IgD-negative memory B cell (primary cell): ENCODE data around the gene NFXL1. TPM values are rescaled to one million over a fixed set of nuclear protein-coding genes. Genes with fewer than 3 reads are reported as not detected.

Source experiments
- H3K27ac Mint-ChIP-seq, 3 donors: one replicate each; pipeline ENCODE4 v1.8.0; 2020 to 2022; ENCODE audit warnings: mild to moderate bottlenecking in 3 of 3, mixed read lengths in 3 of 3, moderate library complexity in 1 of 3
- H3K27me3 Mint-ChIP-seq: one replicate; pipeline ENCODE4 v1.8.0; 2021; ENCODE audit warnings: mixed read lengths
- H3K36me3 Mint-ChIP-seq: one replicate; pipeline ENCODE4 v1.8.0; 2020; ENCODE audit warnings: mild to moderate bottlenecking, mixed read lengths
- H3K4me1 Mint-ChIP-seq, 3 donors: one replicate each; pipeline ENCODE4 v1.8.0; 2020 to 2022; ENCODE audit warnings: mixed read lengths in 3 of 3, mild to moderate bottlenecking in 1 of 3
- H3K4me3 Mint-ChIP-seq, 4 donors: one replicate each; pipeline ENCODE4 v1.8.0; 2020 to 2022; ENCODE audit warnings: mild to moderate bottlenecking in 4 of 4, mixed read lengths in 4 of 4, moderate library complexity in 3 of 4
- H3K9me3 Mint-ChIP-seq, 3 donors: one replicate each; pipeline ENCODE4 v1.8.0; 2020 to 2021; ENCODE audit warnings: mixed read lengths in 3 of 3, mild to moderate bottlenecking in 1 of 3
- polyA plus RNA-seq: library from polyadenylated mRNA; unstranded; fragments of 300-500 nt; fragmentation: Illumina TruSeq; gene quantifications from one replicate; pipeline ENCODE4 v1.2.3, GENCODE V29; 2021

NFXL1 gene
- polyA plus RNA-seq, 1 donor from 2014 or later, result 8.4 TPM

- H3K4me3 Mint-ChIP-seq, result no peak overlapping the region
- H3K9me3 Mint-ChIP-seq, result peaks cover 0 to 1% (median 0%) of the 10 kb centered on the region in 3 donors
- H3K27ac Mint-ChIP-seq, result no peak overlapping the region
- H3K27me3 Mint-ChIP-seq, result no peaks in the 10 kb centered on the region
- peaks cover 0 to 9% (median 5%) of the 10 kb centered on the region in 3 donors for H3K4me1 Mint-ChIP-seq
- peaks cover 8% of the 10 kb centered on the region for H3K36me3 Mint-ChIP-seq
Observed at GRCh38 chr4:47860305-47860704, 54.1 kb downstream of the NFXL1 start.

GRCh38 chr4:47858006-47858405 is 56.4 kb downstream of the NFXL1 start:
- H3K9me3 Mint-ChIP-seq, result peaks cover 0 to 1% (median 0%) of the 10 kb centered on the region in 3 donors
- H3K4me3 Mint-ChIP-seq, result no peak overlapping the region
- peaks cover 0 to 9% (median 7%) of the 10 kb centered on the region in 3 donors for H3K4me1 Mint-ChIP-seq
- H3K36me3 Mint-ChIP-seq, result peaks cover 12% of the 10 kb centered on the region
- H3K27ac Mint-ChIP-seq, result peak overlapping the region in 1 of 3 donors; percentile 18
- H3K27me3 Mint-ChIP-seq, result no peaks in the 10 kb centered on the region

- H3K36me3 Mint-ChIP-seq, result peaks cover 8% of the 10 kb centered on the region
- no peaks in the 10 kb centered on the region for H3K27me3 Mint-ChIP-seq
- peaks cover 0 to 9% (median 7%) of the 10 kb centered on the region in 3 donors for H3K4me1 Mint-ChIP-seq
- H3K4me3 Mint-ChIP-seq, result no peak overlapping the region
- H3K27ac Mint-ChIP-seq, result no peak overlapping the region
- H3K9me3 Mint-ChIP-seq, result no peaks in the 10 kb centered on the region
Observed at GRCh38 chr4:47856713-47857112, 57.7 kb downstream of the NFXL1 start.

- Mint-ChIP-seq H3K36me3 (peaks cover 11% of the 10 kb centered on the region), H3K4me3 (no peak overlapping the region), H3K27ac (no peak overlapping the region), H3K9me3 (no peaks in the 10 kb centered on the region), H3K27me3 (no peaks in the 10 kb centered on the region), H3K4me1 (peaks cover 0 to 9% (median 7%) of the 10 kb centered on the region in 3 donors)
Observed at GRCh38 chr4:47855350-47855749, 59.0 kb downstream of the NFXL1 start.

GRCh38 chr4:47852136-47852535 is 62.2 kb downstream of the NFXL1 start:
- no peaks in the 10 kb centered on the region for H3K27me3 Mint-ChIP-seq
- H3K27ac Mint-ChIP-seq, result no peak overlapping the region
- H3K36me3 Mint-ChIP-seq, result peaks cover 11% of the 10 kb centered on the region
- H3K9me3 Mint-ChIP-seq, result no peaks in the 10 kb centered on the region
- peaks cover 0 to 2% (median 0%) of the 10 kb centered on the region in 3 donors for H3K4me1 Mint-ChIP-seq
- no peak overlapping the region for H3K4me3 Mint-ChIP-seq

- H3K9me3 Mint-ChIP-seq, result no peaks in the 10 kb centered on the region
- peaks cover 12% of the 10 kb centered on the region for H3K36me3 Mint-ChIP-seq
- H3K4me1 Mint-ChIP-seq, result peaks cover 0 to 2% (median 0%) of the 10 kb centered on the region in 3 donors
- no peaks in the 10 kb centered on the region for H3K27me3 Mint-ChIP-seq
- no peak overlapping the region for H3K4me3 Mint-ChIP-seq
- no peak overlapping the region for H3K27ac Mint-ChIP-seq
Observed at GRCh38 chr4:47849466-47849865, 64.9 kb downstream of the NFXL1 start.

- H3K4me3 Mint-ChIP-seq, result no peak overlapping the region
- H3K9me3 Mint-ChIP-seq, result no peaks in the 10 kb centered on the region
- no peaks in the 10 kb centered on the region for H3K27me3 Mint-ChIP-seq
- no peaks in the 10 kb centered on the region for H3K4me1 Mint-ChIP-seq
- peaks cover 8% of the 10 kb centered on the region for H3K36me3 Mint-ChIP-seq
- H3K27ac Mint-ChIP-seq, result no peak overlapping the region
Observed at GRCh38 chr4:47848041-47848440, 66.3 kb downstream of the NFXL1 start.

GRCh38 chr4:47842985-47843384 is 71.4 kb downstream of the NFXL1 start:
- peak overlapping the region in 1 of 3 donors; percentile 12 for H3K27ac Mint-ChIP-seq
- H3K36me3 Mint-ChIP-seq, result peaks cover 4% of the 10 kb centered on the region
- no peaks in the 10 kb centered on the region for H3K27me3 Mint-ChIP-seq
- no peaks in the 10 kb centered on the region for H3K9me3 Mint-ChIP-seq
- H3K4me3 Mint-ChIP-seq, result no peak overlapping the region
- peaks cover 10 to 15% (median 15%) of the 10 kb centered on the region in 3 donors for H3K4me1 Mint-ChIP-seq

GRCh38 chr4:47840291-47840690 is 74.1 kb downstream of the NFXL1 start:
- no peaks in the 10 kb centered on the region for H3K36me3 Mint-ChIP-seq
- no peak overlapping the region for H3K27ac Mint-ChIP-seq
- H3K9me3 Mint-ChIP-seq, result no peaks in the 10 kb centered on the region
- peaks cover 10 to 27% (median 23%) of the 10 kb centered on the region in 3 donors for H3K4me1 Mint-ChIP-seq
- H3K4me3 Mint-ChIP-seq, result no peak overlapping the region
- no peaks in the 10 kb centered on the region for H3K27me3 Mint-ChIP-seq

- H3K4me1 Mint-ChIP-seq, result peaks cover 10 to 27% (median 23%) of the 10 kb centered on the region in 3 donors
- H3K9me3 Mint-ChIP-seq, result no peaks in the 10 kb centered on the region
- H3K27ac Mint-ChIP-seq, result peak overlapping the region in 2 of 3 donors; percentile 13 to 69
- H3K36me3 Mint-ChIP-seq, result no peaks in the 10 kb centered on the region
- no peaks in the 10 kb centered on the region for H3K27me3 Mint-ChIP-seq
- peak overlapping the region; percentile 22 to 89 (median 61) for H3K4me3 Mint-ChIP-seq
Observed at GRCh38 chr4:47839259-47839658, 75.1 kb downstream of the NFXL1 start.

- peak overlapping the region in 3 of 4 donors; percentile 56 to 91 (median 89) for H3K4me3 Mint-ChIP-seq
- peaks cover 10 to 27% (median 23%) of the 10 kb centered on the region in 3 donors for H3K4me1 Mint-ChIP-seq
- no peak overlapping the region for H3K27ac Mint-ChIP-seq
- H3K27me3 Mint-ChIP-seq, result no peaks in the 10 kb centered on the region
- H3K36me3 Mint-ChIP-seq, result no peaks in the 10 kb centered on the region
- H3K9me3 Mint-ChIP-seq, result no peaks in the 10 kb centered on the region
Observed at GRCh38 chr4:47838445-47838844, 75.9 kb downstream of the NFXL1 start.

GRCh38 chr4:47837908-47838294 is 76.5 kb downstream of the NFXL1 start, which contains the start of gene CORIN:
CORIN (minus strand) TSS chr4:47838067; CDS start chr4:47837949, 118 bp downstream.
- no peaks in the 10 kb centered on the region for H3K36me3 Mint-ChIP-seq
- H3K27me3 Mint-ChIP-seq, result peaks cover 2% of the 10 kb centered on the region
- peak within 1 kb of the TSS; percentile 86 to 95 (median 90) for H3K4me3 Mint-ChIP-seq
- H3K9me3 Mint-ChIP-seq, result no peaks in the 10 kb centered on the region
- H3K4me1 Mint-ChIP-seq, result peaks cover 12 to 27% (median 23%) of the 10 kb centered on the region in 3 donors
- peak within 1 kb of the TSS in 2 of 3 donors; percentile 40 to 69 for H3K27ac Mint-ChIP-seq

- H3K4me1 Mint-ChIP-seq, result peaks cover 12 to 27% (median 23%) of the 10 kb centered on the region in 3 donors
- H3K36me3 Mint-ChIP-seq, result no peaks in the 10 kb centered on the region
- H3K9me3 Mint-ChIP-seq, result no peaks in the 10 kb centered on the region
- peak overlapping the region; percentile 86 to 95 (median 90) for H3K4me3 Mint-ChIP-seq
- peak overlapping the region in 1 of 3 donors; percentile 40 for H3K27ac Mint-ChIP-seq
- peaks cover 2% of the 10 kb centered on the region for H3K27me3 Mint-ChIP-seq
Observed at GRCh38 chr4:47837094-47837907, 77.1 kb downstream of the NFXL1 start.

- peaks cover 2% of the 10 kb centered on the region for H3K27me3 Mint-ChIP-seq
- no peaks in the 10 kb centered on the region for H3K9me3 Mint-ChIP-seq
- H3K4me1 Mint-ChIP-seq, result peaks cover 12 to 27% (median 23%) of the 10 kb centered on the region in 3 donors
- no peaks in the 10 kb centered on the region for H3K36me3 Mint-ChIP-seq
- peak overlapping the region; percentile 86 to 95 (median 90) for H3K4me3 Mint-ChIP-seq
- H3K27ac Mint-ChIP-seq, result peak overlapping the region in 1 of 3 donors; percentile 40
Observed at GRCh38 chr4:47836641-47837093, 77.7 kb downstream of the NFXL1 start.

- H3K27me3 Mint-ChIP-seq, result peaks cover 2% of the 10 kb centered on the region
Observed at GRCh38 chr4:47835494-47835893, 78.9 kb downstream of the NFXL1 start.

More at GRCh38 chr4:47835494-47835893, 78.9 kb downstream of the NFXL1 start:
- Mint-ChIP-seq H3K27ac (no peak overlapping the region), H3K4me1 (peaks cover 12 to 27% (median 23%) of the 10 kb centered on the region in 3 donors), H3K9me3 (no peaks in the 10 kb centered on the region), H3K36me3 (no peaks in the 10 kb centered on the region), H3K4me3 (peak overlapping the region in 3 of 4 donors; percentile 86 to 95 (median 89))
